A673 (cell line): Measurements from ENCODE around the gene STYK1.

Experiments
- CTCF ChIP-seq: fragments of 300-800, 200-600 bp; sonication (generic); conservative IDR thresholded peaks from 2 replicates; pipeline ENCODE4 v1.5.1; 2017; ENCODE audit warnings: low read depth, mild to moderate bottlenecking, antibody characterized with exemption, low read length, moderate library complexity, mixed read lengths
- EZH2 ChIP-seq: fragments of 200-600 bp; sonication (generic); IDR thresholded peaks from 2 replicates; pipeline ENCODE4 v1.6.1; 2017; ENCODE audit warnings: borderline replicate concordance, low read depth, mild to moderate bottlenecking, mixed read lengths, antibody characterized with exemption, low read length; ENCODE audit not compliant: poor library complexity, severe bottlenecking

- no peak for TF ChIP-seq CTCF
- TF ChIP-seq EZH2, result no peak
These were observed 60.4 kb downstream of the STYK1 start, which contains the start of gene MAGOHB for GRCh38 chr12:10613349-10614055.
